ENCODE measurements around the gene INPPL1. TPM values are rescaled to one million over a fixed set of nuclear protein-coding genes. Genes with fewer than 3 reads are reported as not detected.

The INPPL1 gene
- total and polyA plus RNA-seq, 12 donors: 50.1 to 146 (median 107) TPM

- no peaks in the 10 kb centered on the region for H3K36me3 ChIP-seq
- H3K27me3 ChIP-seq: peaks cover 0 to 70% (median 54%) of the 10 kb centered on the region in 7 donors
- H3K4me1 ChIP-seq: no peaks in the 10 kb centered on the region
- ATAC-seq (no peak), DNase-seq (no peak)
- no peak for TF ChIP-seq CTCF (IDR thresholded peaks at IDR 0.05)
- intact Hi-C loops (cut with DNase I): no loop called here
- H3K27ac ChIP-seq: no peak overlapping the region
- 69 to 72% methylated on average over 5 of the region's 5 CpGs for WGBS, 2 donors
- H3K4me3 ChIP-seq: no peak overlapping the region
- no peaks in the 10 kb centered on the region for H3K9me3 ChIP-seq
Measured at GRCh38 chr11:72251614-72252013, 27.0 kb downstream of the INPPL1 start.

GRCh38 chr11:72253392-72253791 is 28.8 kb downstream of the INPPL1 start:
- no peaks in the 10 kb centered on the region for H3K4me1 ChIP-seq
- intact Hi-C loops (cut with DNase I): no loop called here
- no peak for TF ChIP-seq CTCF (IDR thresholded peaks at IDR 0.05)
- DNase-seq (no peak), ATAC-seq (no peak)
- H3K27me3 ChIP-seq: peaks cover 0 to 52% (median 36%) of the 10 kb centered on the region in 7 donors
- no peak overlapping the region for H3K4me3 ChIP-seq
- no peaks in the 10 kb centered on the region for H3K36me3 ChIP-seq
- H3K9me3 ChIP-seq: no peaks in the 10 kb centered on the region
- H3K27ac ChIP-seq: no peak overlapping the region
- WGBS, 2 donors: 95 to 96% methylated on average over 3 of the region's 3 CpGs

GRCh38 chr11:72254299-72254993 is 29.9 kb downstream of the INPPL1 start:
- Histone ChIP-seq H3K4me1 (no peaks in the 10 kb centered on the region), H3K4me3 (no peak overlapping the region), H3K36me3 (no peaks in the 10 kb centered on the region), H3K27ac (no peak overlapping the region), H3K9me3 (no peaks in the 10 kb centered on the region), H3K27me3 (peaks cover 0 to 44% (median 25%) of the 10 kb centered on the region in 7 donors)
- DNase-seq (no peak), ATAC-seq (no peak)
- no peak for TF ChIP-seq CTCF (IDR thresholded peaks at IDR 0.05)
- intact Hi-C loops (cut with DNase I): no loop called here
- 80 to 89% methylated on average over 5 of the region's 5 CpGs for WGBS, 2 donors

- Histone ChIP-seq H3K36me3 (no peaks in the 10 kb centered on the region), H3K9me3 (no peaks in the 10 kb centered on the region), H3K4me3 (no peak overlapping the region), H3K4me1 (no peaks in the 10 kb centered on the region), H3K27me3 (peaks cover 0 to 38% (median 2%) of the 10 kb centered on the region in 7 donors), H3K27ac (no peak overlapping the region)
- WGBS, 2 donors: 84 to 85% methylated on average over 2 of the region's 2 CpGs
- ATAC-seq (no peak), DNase-seq (no peak)
- intact Hi-C loops (cut with DNase I): no loop called here
- TF ChIP-seq CTCF (IDR thresholded peaks at IDR 0.05): no peak
Measured at GRCh38 chr11:72257570-72257969, 33.0 kb downstream of the INPPL1 start.
